NOMO-1 treated with DMSO at 0.1 percent for 48 hours (cell line): ENCODE results near the gene SH3TC1.
A peak's percentile ranks its signal among the peaks of the same experiment; 100 is the strongest.

ENCODE experiments used
- DNase-seq: peaks from one replicate; lab custom pipeline; 2025; ENCODE audit not compliant: unreplicated experiment; lab: John Stamatoyannopoulos, UW

Gene SH3TC1

DNA sequence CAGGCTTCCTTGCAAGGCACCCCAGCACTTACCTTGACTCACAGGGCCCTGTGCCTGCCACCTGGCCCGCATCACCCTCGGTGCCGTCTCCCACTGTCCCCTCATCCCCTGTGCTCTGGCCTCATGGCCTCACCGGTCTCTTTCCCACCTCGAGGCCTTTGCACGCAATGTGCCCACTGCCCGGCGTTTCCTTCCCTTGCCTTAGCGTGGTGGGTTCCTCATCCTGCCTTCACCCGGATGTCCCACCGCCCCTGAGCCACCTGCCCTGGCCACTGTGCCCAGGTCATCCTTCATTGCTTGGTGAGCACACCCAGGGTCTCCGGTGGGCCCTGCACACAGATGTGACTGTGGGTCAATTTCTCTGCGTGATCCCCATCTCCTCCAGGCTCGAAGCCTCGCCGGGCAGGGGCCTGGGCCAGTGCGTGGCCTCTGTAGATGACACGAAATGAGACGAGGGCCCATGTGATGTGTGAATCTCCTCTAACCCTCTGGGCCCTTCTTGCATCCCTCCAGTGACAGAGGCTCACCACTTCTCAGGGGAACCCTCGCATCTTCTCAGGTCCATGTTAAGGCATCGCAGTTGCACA is 75.1 kb downstream of the SH3TC1 start:
- DNase-seq = no peak

DNA sequence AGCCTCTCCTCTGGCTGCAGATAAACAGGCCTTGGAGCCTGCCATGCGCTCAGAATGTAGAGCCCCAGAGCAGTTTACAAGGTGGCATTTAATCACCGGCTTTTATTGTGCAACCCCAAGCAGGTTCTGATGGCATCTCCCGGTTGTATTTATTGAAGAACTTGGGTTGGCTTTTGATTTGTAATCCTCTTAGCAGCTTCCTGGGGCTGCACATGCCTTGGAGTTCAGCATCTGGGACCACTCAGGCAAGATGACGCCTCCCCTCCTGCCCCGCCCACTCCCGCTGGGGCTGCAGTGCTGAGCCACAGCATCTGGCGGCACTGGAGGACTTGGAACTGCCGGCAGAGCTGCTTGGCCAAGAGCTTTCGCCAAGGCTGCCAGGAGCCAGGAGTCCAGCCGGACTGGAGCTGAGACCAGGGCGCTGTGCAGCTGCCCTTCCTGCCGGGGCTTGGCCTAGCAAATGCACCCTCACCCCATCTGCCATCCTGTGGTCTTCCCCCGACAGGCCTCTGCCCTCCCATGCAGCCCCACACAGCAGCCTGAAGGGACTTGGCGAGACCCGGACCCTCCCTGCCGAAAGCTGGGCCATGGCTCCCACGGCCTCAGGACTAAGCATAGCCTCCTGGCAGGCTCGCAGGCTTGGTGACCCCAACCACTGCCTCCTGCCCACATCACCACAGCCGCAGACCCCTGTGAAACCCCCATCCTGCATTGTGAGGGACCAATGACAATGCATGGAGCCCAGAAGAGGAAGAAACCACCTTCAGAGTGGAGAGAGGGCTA is 75.9 kb downstream of the SH3TC1 start:
- no peak for DNase-seq

DNA sequence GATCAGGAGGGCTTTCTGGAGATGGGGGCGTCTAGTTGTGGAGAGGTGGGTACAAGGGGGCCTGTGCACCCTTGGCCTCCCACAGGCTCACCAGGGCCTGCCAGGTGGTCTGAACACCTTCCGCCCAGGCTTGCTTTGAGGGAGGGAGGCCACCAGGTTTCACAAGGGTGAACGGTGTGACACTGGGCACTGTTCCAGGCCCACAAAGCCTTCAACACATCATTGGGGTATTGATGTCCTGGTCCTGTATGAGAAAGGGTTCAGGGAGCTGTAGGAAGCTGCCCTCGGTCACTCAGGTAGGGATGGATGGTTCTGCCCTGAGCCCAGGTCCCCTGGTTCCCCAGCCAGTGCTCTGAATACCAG is 76.4 kb downstream of the SH3TC1 start:
- no peak for DNase-seq

DNA sequence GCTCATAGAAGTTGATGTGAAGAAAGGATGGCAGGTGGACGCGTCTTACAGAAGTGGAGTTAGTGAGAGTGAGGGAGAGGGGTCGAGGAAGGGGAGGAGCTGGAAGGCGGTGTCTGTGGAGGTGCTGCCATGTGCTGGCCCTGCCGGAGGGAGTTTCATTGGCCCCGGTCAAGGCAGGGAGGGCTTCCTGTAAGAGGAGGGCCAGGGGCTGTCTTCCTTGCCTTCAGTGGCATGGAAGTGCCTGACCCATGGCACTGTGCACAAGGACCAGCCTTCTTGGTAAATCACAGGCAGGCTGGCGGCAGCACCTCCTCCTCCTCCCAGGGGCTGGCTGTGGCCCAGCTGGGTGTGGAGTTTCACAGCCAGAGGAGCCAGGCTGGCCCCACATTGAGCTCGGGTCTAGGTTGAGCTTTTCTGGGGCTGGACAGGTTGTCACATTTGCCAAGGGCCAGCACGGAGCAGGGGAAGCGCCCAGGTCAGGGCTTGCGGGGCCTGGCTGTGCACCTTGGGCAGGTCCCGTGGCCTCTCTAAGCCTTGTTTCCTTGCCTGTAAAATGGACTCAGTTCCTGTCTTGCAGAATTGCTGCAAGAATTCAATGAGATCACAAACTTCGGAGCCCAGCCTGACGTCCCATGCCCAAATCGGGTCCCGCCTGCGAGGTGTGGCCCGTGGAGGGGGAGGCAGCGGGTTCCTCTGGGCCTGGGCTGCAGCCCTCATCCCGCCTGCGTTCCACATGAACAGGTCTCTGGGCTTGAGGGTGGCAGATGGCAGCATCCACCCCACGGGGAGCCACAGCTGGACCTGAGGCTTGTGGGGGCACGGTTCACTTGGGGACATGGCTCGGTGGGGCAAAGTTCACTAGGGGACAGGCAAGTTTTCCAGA is 77.5 kb downstream of the SH3TC1 start:
- no peak for DNase-seq

DNA sequence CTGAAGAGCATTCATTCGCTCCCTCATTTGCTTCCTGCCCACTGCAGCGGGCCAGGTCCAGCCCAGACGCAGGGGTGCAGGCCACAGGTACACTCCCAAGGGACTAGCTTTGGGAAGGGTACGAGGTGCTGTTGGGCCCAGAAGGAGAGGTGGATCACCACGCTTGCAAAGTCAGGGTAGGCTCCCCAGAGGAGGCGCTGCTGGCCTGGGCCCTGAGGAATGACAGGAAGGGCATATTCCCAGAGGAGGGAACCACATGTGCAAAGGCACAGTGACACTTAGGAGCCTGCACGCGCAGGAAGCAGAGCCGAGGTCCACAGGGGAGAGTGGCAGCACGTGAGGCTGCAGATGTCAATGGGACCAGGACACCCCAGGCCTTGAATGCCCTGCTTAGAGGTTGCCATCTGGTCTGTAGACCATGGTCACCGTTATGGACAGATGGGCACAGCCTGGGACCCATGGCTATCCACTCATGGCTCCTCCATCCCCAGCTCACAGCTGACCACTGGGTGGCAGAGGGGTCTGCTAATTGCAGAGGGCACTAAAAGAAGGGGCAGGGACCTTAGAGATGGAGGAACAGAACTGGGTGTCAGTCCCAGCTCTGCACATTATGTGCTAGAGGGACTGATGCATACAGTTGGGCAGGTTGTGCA is 78.4 kb downstream of the SH3TC1 start:
- DNase-seq = no peak

DNA sequence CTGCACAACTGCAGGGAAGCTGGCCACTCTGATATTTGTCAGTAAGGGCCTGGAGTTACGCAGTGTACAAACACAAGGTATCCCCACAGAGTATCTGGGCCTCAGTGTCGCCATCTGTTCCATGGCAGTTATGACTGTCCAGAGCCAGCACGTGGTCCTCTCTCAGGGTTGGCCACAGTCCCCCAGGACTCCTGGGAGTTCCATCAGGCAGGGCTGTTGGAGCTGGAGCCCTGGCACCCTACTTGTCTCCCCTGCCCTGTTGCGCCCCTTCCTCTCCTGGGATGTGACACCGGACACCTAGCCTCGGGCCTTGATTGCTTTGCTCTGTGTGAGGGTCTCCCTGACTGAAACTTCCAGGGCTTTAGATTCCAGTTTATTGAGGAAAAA is 78.9 kb downstream of the SH3TC1 start:
- DNase-seq = no peak

DNA sequence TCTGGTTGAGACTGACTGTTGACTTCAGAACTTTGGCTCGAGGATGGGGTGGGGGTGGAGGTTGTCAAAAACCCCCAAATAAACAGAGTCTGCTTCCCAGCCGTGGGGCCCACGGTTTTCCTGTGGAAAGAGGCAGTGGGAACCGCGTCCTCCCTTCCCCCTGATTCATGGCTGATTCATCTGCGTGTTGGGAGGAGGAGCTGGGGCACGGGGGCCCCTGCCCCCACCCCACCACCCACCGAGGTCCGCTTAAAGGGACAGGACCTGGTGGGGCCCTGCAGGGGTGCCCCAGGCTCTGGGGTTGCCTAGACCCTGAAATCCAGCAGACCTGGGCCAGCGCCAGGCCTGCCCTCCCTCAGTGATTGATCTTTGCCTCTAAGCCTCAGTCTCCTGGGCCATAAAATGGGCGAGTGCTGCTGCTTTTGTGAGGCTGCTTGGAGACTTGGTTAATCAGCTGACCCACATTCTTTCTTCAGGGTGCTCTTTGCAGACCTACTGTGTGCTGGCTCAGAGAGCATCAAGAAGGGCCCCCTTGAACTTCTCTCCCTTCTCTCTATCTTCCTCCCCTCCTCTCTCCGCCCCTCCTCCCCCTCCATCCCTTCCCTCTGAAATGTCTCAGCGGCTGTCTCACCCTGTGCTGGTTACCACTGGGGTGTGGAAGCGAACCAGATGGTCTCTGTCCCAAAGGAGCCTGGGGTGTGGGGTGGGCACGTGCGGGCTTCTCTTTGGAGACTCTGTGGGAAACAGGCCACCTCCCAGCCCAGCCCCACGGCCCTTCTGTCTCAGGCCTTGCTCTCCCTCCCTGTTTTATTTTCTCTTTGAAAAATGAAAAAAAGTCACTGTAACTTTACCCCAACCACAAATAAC is 79.6 kb downstream of the SH3TC1 start:
- DNase-seq = no peak

DNA sequence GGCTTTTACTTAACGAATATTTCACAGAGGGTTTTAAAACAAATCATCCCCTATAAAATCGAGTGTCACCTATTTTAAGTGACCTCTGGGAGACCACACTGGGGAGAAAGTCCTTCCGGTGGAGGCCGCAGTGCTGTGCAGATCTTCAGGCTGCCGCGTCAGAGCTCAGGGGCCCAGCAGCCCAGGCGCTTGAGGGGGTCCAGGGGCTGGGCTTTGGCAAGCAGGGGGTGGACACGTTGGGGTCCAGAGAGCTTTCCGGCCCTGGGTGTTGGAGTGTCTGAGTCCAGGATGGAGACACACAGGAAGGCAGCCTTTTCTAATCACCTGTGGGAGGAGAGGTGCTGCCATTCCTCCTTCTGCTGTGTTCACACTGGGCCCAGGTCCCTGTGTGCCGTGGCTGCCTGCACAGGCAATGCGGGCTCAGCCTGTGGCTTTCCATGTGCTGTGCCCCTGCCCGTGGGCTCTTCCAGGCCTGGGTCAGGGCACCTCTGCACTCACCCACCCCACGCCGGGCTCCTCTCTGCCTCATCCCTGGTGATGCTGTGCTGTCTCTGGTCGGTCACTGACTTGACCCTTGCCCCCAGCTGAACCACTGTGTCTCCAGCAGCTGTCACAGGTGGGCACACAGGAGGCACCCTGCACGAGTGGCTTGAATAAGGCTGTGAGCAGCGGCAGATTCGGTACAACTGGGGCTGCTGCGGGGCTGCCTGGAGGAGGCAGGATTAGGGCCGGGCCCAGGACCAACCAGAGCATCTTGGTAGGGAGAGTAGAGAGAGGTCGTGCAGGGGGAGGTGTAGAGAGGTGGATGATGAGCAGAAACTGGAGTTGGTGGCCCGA is 80.4 kb downstream of the SH3TC1 start:
- DNase-seq = no peak

DNA sequence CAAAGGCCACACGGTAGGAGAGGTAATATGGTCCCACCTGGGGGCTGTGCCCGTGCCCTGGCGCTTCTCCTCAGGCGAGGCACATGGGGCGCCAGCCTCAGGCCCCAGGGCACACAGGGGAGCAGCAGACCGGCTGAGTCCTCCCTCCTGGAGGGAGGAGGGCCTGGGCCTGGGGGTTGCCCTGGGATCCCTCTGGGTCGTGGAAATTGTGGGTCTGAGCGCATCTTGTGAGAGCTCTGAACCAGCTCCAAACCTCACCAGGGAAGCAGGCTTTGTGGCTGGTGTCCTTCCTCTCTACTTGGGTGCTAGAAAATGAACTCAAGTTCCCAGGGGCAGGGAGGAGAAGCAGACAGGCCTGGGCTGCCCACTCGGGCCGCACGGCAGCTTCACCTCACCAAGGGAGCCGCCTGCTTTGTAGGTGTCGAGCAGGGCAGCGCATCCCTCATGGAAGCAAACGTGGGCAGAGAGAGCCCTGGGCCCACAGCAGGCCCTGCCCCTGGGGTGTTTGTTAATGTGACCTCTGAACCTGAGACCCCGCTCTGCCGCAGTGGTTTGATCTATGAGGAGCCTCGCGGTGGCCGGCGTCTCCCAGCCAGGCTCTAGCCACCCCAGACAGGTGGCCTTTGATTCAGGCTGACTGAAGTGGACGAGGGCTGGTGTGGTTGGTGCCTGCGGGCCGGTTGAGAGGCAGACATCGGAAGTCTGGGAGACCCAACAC is 81.2 kb downstream of the SH3TC1 start:
- no peak for DNase-seq

DNA sequence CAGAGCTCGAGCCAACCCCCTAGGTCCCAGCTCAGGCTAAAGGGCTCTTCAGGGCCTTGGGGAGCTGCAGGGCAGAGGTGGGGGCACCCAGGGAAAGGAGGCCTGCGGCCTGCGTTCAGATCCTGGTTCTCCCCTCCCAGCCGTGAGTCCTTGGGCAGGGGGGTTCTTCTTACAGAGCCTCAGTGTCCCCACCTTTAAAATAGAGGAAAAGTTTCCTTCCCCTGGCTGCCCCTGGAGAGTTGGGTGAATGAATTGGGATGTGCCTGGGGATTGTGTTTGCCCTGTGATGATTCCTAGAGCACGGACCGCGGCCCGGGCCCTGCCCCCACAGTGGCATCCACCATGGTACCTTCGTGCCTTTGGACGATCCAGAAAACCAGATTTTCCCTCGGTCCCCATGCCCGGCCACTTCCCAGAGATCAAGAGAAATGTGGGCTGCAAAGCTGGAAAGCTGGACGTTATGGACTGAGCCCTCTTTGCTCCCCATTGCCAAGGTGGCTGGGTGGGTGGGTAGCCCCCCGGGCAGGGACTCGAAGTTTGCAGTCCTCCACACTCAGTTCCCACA is 81.9 kb downstream of the SH3TC1 start:
- DNase-seq = no peak

DNA sequence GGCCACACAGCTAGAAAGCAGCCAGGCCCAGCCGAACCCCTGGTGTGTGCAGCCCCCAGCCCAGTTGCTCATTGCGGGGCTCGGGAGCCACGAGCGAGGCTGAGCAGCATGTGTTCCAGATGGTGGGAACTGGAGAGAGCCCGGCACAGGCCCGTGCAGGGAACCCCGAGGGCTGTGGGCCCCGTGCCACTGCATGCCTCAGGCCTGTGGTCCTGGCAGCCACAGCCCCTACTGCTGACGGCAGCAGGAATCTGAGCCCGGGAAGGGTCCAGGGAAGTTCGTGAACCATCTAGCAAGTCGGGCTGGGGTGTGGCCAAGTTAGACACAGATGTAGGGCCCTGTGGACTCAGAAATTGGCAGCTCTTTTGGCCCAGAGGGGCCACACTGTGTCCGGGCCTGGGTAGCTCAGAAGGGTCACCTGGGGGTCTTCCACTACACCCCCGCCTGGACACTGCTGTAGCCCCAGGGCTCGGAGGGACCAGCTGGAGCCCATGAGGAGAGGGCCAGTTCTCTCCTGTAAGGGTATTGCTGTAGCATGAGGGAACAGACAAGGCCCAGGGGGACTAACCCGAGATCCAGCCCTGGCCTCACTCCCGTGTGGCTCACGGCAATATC is 82.5 kb downstream of the SH3TC1 start:
- no peak for DNase-seq

DNA sequence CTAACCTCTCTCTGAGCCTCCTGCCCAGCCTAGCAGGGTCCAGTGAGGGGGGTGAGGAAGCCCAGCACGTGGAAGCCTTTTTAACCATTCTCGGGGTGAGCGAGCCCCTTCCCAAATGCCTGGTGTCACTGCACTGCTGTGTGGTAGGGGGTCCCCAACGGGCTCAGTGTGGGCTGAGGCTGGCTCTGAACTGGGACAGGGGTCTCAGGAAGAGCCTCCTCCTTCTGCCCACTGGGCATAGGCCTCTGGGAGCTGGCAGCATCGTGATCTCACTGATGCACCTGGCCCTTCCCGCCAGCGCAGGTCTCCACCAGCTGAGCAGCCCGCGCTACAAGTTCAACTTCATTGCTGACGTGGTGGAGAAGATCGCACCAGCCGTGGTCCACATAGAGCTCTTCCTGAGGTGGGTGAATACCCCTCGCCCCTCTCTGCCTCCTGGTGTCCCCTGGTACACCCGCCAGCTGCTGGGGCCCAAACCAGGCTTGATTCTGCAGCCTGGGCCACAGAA is 83.1 kb downstream of the SH3TC1 start:
- DNase-seq = no peak

DNA sequence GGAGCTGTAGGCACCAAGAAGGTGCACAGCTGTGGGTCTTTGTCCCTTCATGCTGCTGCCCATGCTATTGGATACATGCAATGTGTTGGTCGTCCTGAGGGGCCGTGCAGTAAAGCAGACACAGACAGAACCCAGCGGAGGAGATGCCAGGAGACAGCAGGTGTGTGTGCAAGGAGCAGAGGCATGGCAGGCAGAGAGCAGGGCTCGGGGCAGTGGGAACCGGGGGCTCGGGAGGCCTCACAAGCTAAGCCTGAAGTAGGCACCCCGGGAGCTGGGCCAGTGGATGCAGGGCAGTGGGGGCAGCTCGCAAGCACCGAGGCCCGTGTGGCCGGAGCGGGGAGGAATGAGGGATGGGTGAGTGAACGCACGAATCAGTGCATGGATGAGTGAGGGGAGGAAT is 83.7 kb downstream of the SH3TC1 start:
- no peak for DNase-seq

DNA sequence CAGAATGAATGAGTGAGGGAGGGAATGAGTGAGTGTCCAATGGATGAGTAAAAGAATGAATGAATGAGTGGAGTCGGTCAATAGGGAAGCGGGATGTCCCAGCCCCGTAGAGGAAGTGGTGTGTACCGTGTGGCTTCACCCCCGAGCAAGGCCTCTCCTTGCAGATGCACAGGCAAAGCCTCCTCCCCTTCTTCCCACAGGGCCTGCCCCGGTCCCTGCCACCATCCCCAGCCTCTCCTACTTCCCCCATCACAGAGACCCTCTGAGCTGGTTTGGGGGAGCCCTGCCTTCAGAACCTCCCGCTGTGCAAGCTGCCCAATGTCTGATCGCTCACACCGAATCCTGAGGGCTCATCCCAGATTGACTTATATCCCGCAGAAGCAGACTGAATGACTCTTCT is 84.1 kb downstream of the SH3TC1 start:
- DNase-seq = peak; percentile 32

DNA sequence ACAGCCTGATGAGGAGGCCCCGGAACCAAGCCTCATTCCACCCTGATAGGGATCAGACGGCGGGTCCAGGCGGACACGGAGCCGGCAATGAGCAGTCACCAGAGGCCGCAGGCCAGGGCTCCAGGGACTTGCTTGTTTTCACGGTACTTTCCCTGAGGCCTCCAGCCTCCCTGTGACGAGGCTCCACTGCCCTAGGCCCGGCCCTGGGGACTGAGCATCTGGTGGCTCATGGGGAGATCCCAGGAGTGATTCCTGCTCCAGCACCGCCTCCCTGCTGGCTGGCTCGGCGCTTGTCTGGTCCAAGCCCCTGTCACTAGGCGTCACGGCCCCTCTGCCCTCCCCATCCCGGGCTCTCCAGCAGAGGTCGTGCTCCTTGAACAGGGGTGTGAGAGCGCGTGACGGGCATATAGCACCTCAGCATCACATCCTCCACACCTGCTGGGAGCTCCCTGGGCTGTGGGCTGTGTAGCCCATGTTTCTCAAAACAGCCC is 84.6 kb downstream of the SH3TC1 start:
- no peak for DNase-seq

DNA sequence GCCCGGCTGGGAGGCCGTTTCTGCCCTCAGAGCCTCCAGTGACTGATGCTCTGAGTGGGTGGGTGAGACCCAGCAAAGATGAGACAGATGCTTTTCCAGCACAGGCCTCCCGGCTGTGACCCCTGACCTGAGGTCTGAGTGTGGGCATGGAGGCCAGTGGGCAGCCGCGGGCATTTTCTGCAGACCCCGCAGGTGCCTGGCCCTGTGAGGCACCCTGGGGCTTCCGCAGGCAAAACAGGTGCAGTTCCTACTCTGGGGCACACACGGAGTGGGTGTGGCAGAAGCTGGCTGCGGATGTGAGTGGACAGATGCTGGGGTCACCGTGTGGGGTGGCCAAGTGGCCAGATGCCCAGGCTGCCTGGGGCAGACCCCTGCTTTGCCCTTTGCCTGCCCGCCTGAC is 85.3 kb downstream of the SH3TC1 start:
- DNase-seq = no peak

DNA sequence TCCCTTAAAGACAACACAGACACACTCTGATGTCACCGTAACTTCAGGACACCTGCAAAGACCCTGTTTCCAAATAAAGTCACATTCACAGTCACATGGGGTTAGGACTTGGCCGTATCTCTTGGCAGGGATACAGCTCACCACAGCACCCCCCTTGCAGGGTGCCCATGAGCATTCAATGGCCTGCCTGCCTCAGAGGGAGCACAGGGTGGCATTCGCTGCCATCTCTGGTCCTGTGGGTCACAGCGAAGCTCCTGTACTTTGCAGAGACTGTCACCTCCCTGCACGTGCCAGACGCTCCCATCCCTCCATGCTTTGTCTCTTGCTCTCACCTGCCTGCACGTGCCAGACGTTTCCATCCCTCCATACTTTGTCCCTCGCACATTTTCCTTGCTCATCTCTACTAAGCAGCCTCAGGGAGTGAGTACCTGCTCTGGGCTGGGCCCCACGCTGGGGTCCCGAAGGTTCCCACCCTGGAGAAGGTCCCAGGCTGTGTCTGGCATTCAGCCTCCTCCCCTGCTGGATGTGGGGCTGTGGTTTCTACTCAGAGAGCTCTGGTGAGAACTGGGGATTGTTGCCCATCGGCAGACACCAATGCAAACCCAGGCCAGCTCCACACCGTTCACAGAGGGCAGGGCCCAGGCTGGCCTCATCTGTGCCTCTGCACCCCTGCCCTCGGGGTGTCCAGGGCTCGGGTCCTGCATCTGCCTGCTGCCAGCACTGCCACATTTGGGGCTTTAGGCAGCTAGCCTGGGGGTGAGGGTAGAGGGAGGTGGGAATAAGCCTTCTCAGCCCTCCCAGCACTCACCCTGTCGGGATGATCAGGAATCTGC is 86.3 kb downstream of the SH3TC1 start:
- DNase-seq = no peak
